Activated CD8-positive, alpha-beta memory T cell treated with anti-CD3 and anti-CD28 coated beads for 24 hours (primary cell): ENCODE results near the gene CUL9.

Experiments
- DNase-seq: peaks from one replicate; pipeline ENCODE4 v3.0.0-alpha.2; 2020

The CUL9 gene

GRCh38 chr6:43231053-43231452, 49.1 kb downstream of the CUL9 start:
- no peak for DNase-seq

GRCh38 chr6:43231735-43232450, 49.9 kb downstream of the CUL9 start:
- no peak for DNase-seq

- DNase-seq = no peak
Measured at GRCh38 chr6:43235841-43236240, 53.8 kb downstream of the CUL9 start.

- DNase-seq = no peak
Measured at GRCh38 chr6:43239054-43239453, 57.1 kb downstream of the CUL9 start.

- no peak for DNase-seq
Measured at GRCh38 chr6:43240950-43241349, 59.0 kb downstream of the CUL9 start.

- DNase-seq = no peak
Measured at GRCh38 chr6:43241446-43241845, 59.5 kb downstream of the CUL9 start.

- peak; percentile 62 for DNase-seq
Measured at GRCh38 chr6:43242908-43243663, 61.1 kb downstream of the CUL9 start, which contains the start of gene TTBK1. Gene TTBK1, plus strand, starts transcription at chr6:43243481. Its CDS starts 3,180 bp downstream, at chr6:43246661.

GRCh38 chr6:43243664-43244321, 61.8 kb downstream of the CUL9 start:
- peak; percentile 53 for DNase-seq

- no peak for DNase-seq
Measured at GRCh38 chr6:43246301-43247113, 64.5 kb downstream of the CUL9 start.

- DNase-seq = peak; percentile 91
Measured at GRCh38 chr6:43247114-43247999, 65.4 kb downstream of the CUL9 start.

- DNase-seq = peak; percentile 54
Measured at GRCh38 chr6:43248101-43248500, 66.1 kb downstream of the CUL9 start.

- no peak for DNase-seq
Measured at GRCh38 chr6:43248791-43249190, 66.8 kb downstream of the CUL9 start.

GRCh38 chr6:43250992-43251373, 69.0 kb downstream of the CUL9 start:
- no peak for DNase-seq

GRCh38 chr6:43253401-43253800, 71.4 kb downstream of the CUL9 start:
- DNase-seq = no peak

GRCh38 chr6:43254138-43254817, 72.3 kb downstream of the CUL9 start:
- DNase-seq = peak; percentile 54

GRCh38 chr6:43254846-43255245, 72.8 kb downstream of the CUL9 start:
- DNase-seq = no peak

- peak; percentile 52 for DNase-seq
Measured at GRCh38 chr6:43255408-43256054, 73.5 kb downstream of the CUL9 start.

GRCh38 chr6:43256670-43257366, 74.8 kb downstream of the CUL9 start:
- peak; percentile 53 for DNase-seq

- DNase-seq = no peak
Measured at GRCh38 chr6:43257367-43258145, 75.6 kb downstream of the CUL9 start.
